ENCODE measurements around the gene NAALADL2.

DNA sequence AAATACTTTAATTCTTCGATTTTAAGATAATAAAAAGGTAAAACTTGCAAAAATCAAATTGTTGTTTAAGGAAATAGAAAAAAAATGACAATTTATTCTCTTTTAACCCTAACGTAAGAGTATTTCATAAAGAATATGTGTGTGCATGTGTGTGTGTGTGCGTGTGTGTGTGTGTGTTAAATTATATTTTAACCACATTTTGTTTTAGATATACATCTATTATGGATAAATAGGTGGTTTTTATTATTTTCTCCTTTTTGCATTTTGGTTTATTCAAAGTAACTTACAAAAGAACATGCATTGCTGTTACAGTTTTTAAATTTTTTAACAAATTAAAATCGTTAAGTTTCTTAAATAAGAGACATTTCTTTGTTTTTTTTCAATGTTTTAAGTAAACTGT is 414.4 kb downstream of the NAALADL2 start:
- TF ChIP-seq, protein P1, sequence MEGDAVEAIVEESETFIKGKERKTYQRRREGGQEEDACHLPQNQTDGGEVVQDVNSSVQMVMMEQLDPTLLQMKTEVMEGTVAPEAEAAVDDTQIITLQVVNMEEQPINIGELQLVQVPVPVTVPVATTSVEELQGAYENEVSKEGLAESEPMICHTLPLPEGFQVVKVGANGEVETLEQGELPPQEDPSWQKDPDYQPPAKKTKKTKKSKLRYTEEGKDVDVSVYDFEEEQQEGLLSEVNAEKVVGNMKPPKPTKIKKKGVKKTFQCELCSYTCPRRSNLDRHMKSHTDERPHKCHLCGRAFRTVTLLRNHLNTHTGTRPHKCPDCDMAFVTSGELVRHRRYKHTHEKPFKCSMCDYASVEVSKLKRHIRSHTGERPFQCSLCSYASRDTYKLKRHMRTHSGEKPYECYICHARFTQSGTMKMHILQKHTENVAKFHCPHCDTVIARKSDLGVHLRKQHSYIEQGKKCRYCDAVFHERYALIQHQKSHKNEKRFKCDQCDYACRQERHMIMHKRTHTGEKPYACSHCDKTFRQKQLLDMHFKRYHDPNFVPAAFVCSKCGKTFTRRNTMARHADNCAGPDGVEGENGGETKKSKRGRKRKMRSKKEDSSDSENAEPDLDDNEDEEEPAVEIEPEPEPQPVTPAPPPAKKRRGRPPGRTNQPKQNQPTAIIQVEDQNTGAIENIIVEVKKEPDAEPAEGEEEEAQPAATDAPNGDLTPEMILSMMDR (IDR thresholded peaks at IDR 0.05), result no peak
- TF ChIP-seq POLR2AphosphoS5 (IDR thresholded peaks at IDR 0.05; ENCODE audit: insufficient read depth in 1 of 2, low read depth in 1 of 2), result no peak

Measured in vagina (tissue), 2 donors.